ENCODE data around the gene TBC1D17.
A peak's percentile ranks its signal among the peaks of the same experiment; 100 is the strongest.

TBC1D17 gene

GRCh38 chr19:49861541-49862378 is 15.7 kb upstream of the TBC1D17 start:
- no peak for DNase-seq (ENCODE audit: low read depth)

- no peak for DNase-seq (ENCODE audit: low read depth)
These were observed 14.9 kb upstream of the TBC1D17 start for GRCh38 chr19:49862391-49863253.

- no peak for DNase-seq (ENCODE audit: low read depth)
These were observed 14.1 kb upstream of the TBC1D17 start for GRCh38 chr19:49863254-49863934.

- DNase-seq (ENCODE audit: low read depth) = no peak
These were observed 13.6 kb upstream of the TBC1D17 start for GRCh38 chr19:49863935-49864320.

GRCh38 chr19:49864890-49865289 is 12.6 kb upstream of the TBC1D17 start:
- DNase-seq (ENCODE audit: low read depth) = no peak

GRCh38 chr19:49866933-49867782 is 10.3 kb upstream of the TBC1D17 start, which contains the start of gene PNKP:
PNKP (minus strand) TSS chr19:49867576; CDS start chr19:49867204, 372 bp downstream.
- DNase-seq (ENCODE audit: low read depth) = peak; percentile 94

GRCh38 chr19:49869009-49869483 is 8.5 kb upstream of the TBC1D17 start:
- DNase-seq (ENCODE audit: low read depth) = no peak

GRCh38 chr19:49869484-49870308 is 7.8 kb upstream of the TBC1D17 start:
- DNase-seq (ENCODE audit: low read depth) = peak; percentile 100

- no peak for DNase-seq (ENCODE audit: low read depth)
These were observed 7.1 kb upstream of the TBC1D17 start for GRCh38 chr19:49870309-49870901.

GRCh38 chr19:49871349-49871985 is 6.0 kb upstream of the TBC1D17 start:
- DNase-seq (ENCODE audit: low read depth) = peak; percentile 64

GRCh38 chr19:49872245-49873128 is 5.0 kb upstream of the TBC1D17 start:
- no peak for DNase-seq (ENCODE audit: low read depth)

- no peak for DNase-seq (ENCODE audit: low read depth)
These were observed 4.4 kb upstream of the TBC1D17 start for GRCh38 chr19:49873129-49873521.

GRCh38 chr19:49873834-49874233 is 3.7 kb upstream of the TBC1D17 start:
- no peak for DNase-seq (ENCODE audit: low read depth)

GRCh38 chr19:49874503-49875157 is 2.9 kb upstream of the TBC1D17 start:
- no peak for DNase-seq (ENCODE audit: low read depth)

- no peak for DNase-seq (ENCODE audit: low read depth)
These were observed 2.3 kb upstream of the TBC1D17 start for GRCh38 chr19:49875177-49875576.

GRCh38 chr19:49875857-49876421 is 1.6 kb upstream of the TBC1D17 start:
- peak; percentile 71 for DNase-seq (ENCODE audit: low read depth)

- DNase-seq (ENCODE audit: low read depth) = peak; percentile 98
These were observed 981 bp upstream of the TBC1D17 start for GRCh38 chr19:49876422-49877019.

All from ELR (cell line).